Astrocyte (in vitro differentiated cells and primary cell): Measurements from ENCODE around the gene CEACAM21. TPM values are rescaled to one million over a fixed set of nuclear protein-coding genes. Genes with fewer than 3 reads are reported as not detected.

Experiments
- DNase-seq: peaks from one replicate; pipeline ENCODE4 v3.0.0-alpha.2; 2010; ENCODE audit warnings: low read depth
- FAIRE-seq: peaks from 2 replicates; lab custom pipeline; 2011; peaks lifted over from hg19 to GRCh38; lab: Jason Lieb, UNC
- H2AFZ ChIP-seq: 2 replicates; pipeline ENCODE4 v1.6.0; 2012; ENCODE audit warnings: low read depth, low read length, inconsistent platforms
- H3K27ac ChIP-seq: 2 replicates; pipeline ENCODE4 v1.5.1; 2011; ENCODE audit warnings: low read depth, low read length, inconsistent platforms
- H3K27me3 ChIP-seq: 2 replicates; pipeline ENCODE4 v1.6.0; 2011; ENCODE audit warnings: low read length, inconsistent platforms; ENCODE audit not compliant: insufficient read depth
- H3K36me3 ChIP-seq: 2 replicates; pipeline ENCODE4 v1.5.1; 2011; ENCODE audit warnings: low read length, inconsistent platforms; ENCODE audit not compliant: insufficient read depth
- H3K4me1 ChIP-seq: 2 replicates; pipeline ENCODE4 v1.5.1; 2011; ENCODE audit warnings: low read length, inconsistent platforms; ENCODE audit not compliant: insufficient read depth
- H3K4me2 ChIP-seq: 2 replicates; pipeline ENCODE4 v1.6.0; 2012; ENCODE audit warnings: low read length, inconsistent platforms
- H3K4me3 ChIP-seq: 2 replicates; pipeline ENCODE4 v1.5.1; 2011; ENCODE audit warnings: low read depth, mild to moderate bottlenecking, low read length, inconsistent platforms; ENCODE audit not compliant: insufficient read depth
- H3K79me2 ChIP-seq: 2 replicates; pipeline ENCODE4 v1.6.0; 2012; ENCODE audit warnings: mild to moderate bottlenecking, low read length, inconsistent platforms; ENCODE audit not compliant: insufficient read depth
- H3K9ac ChIP-seq: 2 replicates; pipeline ENCODE4 v1.6.0; 2012; ENCODE audit warnings: mild to moderate bottlenecking, low read length, inconsistent platforms
- H3K9me3 ChIP-seq: 2 replicates; pipeline ENCODE4 v1.5.1; 2012; ENCODE audit warnings: low read depth, mild to moderate bottlenecking, low read length, inconsistent platforms; ENCODE audit not compliant: insufficient read depth
- H4K20me1 ChIP-seq: 2 replicates; pipeline ENCODE4 v1.6.0; 2012; ENCODE audit warnings: low read length, inconsistent platforms; ENCODE audit not compliant: insufficient read depth
- H3K27ac Mint-ChIP-seq: one replicate; pipeline ENCODE4 v1.8.0; 2021; ENCODE audit warnings: mild to moderate bottlenecking, mixed read lengths; ENCODE audit not compliant: unreplicated experiment
- H3K27me3 Mint-ChIP-seq: one replicate; pipeline ENCODE4 v1.8.0; 2021; ENCODE audit warnings: low read depth, mixed read lengths; ENCODE audit not compliant: unreplicated experiment
- H3K36me3 Mint-ChIP-seq: one replicate; pipeline ENCODE4 v1.8.0; 2021; ENCODE audit warnings: low read depth, mixed read lengths; ENCODE audit not compliant: unreplicated experiment
- H3K4me1 Mint-ChIP-seq: one replicate; pipeline ENCODE4 v1.8.0; 2021; ENCODE audit warnings: low read depth, mixed read lengths; ENCODE audit not compliant: unreplicated experiment
- H3K4me3 Mint-ChIP-seq: one replicate; pipeline ENCODE4 v1.8.0; 2021; ENCODE audit warnings: mild to moderate bottlenecking, moderate library complexity, mixed read lengths; ENCODE audit not compliant: unreplicated experiment
- H3K9me3 Mint-ChIP-seq: one replicate; pipeline ENCODE4 v1.8.0; 2021; ENCODE audit warnings: mild to moderate bottlenecking, mixed read lengths; ENCODE audit not compliant: unreplicated experiment
- EZH2 ChIP-seq: IDR thresholded peaks from 2 replicates; pipeline ENCODE4 v1.6.1; 2012; ENCODE audit warnings: mild to moderate bottlenecking, low read length, inconsistent platforms; ENCODE audit not compliant: insufficient read depth
- total RNA-seq: library from RNA; stranded (reverse); gene quantifications from 2 replicates; pipeline ENCODE4 v1.2.1, GENCODE V29; 2021
- TF ChIP-seq, protein P1 (sequence below): IDR thresholded peaks from 2 replicates; pipeline ENCODE4 v1.5.1; 2011; ENCODE audit warnings: low read depth, mild to moderate bottlenecking, inconsistent platforms, low read length, moderate library complexity; ENCODE audit not compliant: insufficient read depth

CEACAM21 gene
- total RNA-seq, 1 donor from 2014 or later: 2.4 TPM

DNA sequence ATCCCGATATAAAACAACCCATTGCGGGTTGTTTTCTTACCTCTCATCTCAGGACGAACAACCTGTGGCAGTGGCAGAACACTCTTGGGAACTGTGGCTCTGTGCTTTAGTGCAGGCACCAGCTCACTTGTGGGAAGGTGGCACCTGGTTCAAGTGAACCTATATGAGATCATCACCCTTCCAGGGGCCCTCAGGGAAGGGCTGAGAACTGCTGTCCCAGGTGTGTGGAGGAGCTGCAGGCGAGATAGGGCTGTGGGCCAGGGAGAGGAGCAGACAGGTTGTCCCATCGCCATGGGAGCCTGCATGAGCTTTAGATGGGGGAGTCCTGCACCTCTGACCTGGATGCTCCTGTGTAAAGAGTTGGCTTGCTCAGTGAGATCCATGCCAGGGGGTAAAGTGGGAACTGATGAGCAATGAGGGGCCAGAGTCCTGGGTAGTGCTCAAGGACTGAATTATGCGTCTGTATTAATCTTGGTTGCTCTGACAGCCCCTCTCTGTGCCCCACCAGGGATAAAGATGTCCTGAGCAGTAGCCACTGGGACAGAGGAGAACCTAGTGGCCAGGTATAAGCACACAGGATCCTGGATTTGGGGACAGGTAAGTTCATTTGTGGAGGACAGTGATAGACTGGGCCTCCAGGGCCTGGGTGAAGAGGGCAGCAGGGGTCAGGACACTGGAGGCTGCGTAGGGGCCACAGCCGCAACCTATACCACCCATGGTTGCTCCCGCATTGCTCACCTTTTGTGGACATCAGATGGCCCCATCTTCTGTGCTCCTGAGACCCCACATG, 42.2 kb downstream of the CEACAM21 start:
- Histone ChIP-seq H3K79me2 (no peaks in the 10 kb centered on the region), H3K9me3 (no peaks in the 10 kb centered on the region), H3K4me3 (no peak overlapping the region), H3K27ac (no peak overlapping the region), H3K9ac (no peak overlapping the region), H3K27me3 (no peaks in the 10 kb centered on the region), H3K4me2 (no peak overlapping the region), H4K20me1 (no peaks in the 10 kb centered on the region), H3K36me3 (no peaks in the 10 kb centered on the region), H3K4me1 (no peaks in the 10 kb centered on the region), H2AFZ (no peak overlapping the region)
- TF ChIP-seq, protein P1, sequence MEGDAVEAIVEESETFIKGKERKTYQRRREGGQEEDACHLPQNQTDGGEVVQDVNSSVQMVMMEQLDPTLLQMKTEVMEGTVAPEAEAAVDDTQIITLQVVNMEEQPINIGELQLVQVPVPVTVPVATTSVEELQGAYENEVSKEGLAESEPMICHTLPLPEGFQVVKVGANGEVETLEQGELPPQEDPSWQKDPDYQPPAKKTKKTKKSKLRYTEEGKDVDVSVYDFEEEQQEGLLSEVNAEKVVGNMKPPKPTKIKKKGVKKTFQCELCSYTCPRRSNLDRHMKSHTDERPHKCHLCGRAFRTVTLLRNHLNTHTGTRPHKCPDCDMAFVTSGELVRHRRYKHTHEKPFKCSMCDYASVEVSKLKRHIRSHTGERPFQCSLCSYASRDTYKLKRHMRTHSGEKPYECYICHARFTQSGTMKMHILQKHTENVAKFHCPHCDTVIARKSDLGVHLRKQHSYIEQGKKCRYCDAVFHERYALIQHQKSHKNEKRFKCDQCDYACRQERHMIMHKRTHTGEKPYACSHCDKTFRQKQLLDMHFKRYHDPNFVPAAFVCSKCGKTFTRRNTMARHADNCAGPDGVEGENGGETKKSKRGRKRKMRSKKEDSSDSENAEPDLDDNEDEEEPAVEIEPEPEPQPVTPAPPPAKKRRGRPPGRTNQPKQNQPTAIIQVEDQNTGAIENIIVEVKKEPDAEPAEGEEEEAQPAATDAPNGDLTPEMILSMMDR: no peak
- TF ChIP-seq EZH2: no peak
- Mint-ChIP-seq H3K27ac (no peak overlapping the region), H3K4me1 (no peaks in the 10 kb centered on the region), H3K27me3 (peaks cover 58% of the 10 kb centered on the region), H3K9me3 (no peaks in the 10 kb centered on the region), H3K4me3 (no peak overlapping the region), H3K36me3 (no peaks in the 10 kb centered on the region)
- FAIRE-seq: no peak
- DNase-seq: no peak

DNA sequence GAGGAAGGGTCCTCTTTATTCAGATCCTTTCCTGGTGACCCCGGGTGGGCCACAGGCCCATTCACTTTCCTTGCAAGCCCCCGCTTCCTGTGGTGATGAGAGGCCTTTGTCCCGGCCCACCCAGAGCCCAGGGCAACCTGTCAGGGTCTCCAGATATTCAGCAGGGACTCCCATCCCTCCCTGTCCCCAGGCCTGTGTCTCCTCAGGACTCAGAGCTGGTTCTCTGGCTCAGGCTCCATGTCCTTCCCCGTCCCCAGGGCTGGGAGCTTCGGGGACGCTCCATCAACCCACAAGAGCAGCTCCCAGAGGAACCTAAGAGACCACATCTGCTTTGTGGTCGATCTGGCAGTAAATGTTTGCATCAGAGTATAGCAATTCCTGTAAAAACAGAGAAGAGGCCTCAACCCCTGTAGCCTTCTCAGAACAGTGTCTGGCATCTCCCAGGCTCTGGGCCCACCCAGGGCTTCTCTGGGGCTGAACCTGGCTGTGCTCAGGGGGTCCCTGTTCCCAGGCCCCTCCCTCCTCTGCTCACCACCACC, 43.1 kb downstream of the CEACAM21 start:
- H3K27ac ChIP-seq: no peak overlapping the region
- H3K4me3 Mint-ChIP-seq: no peak overlapping the region
- no peaks in the 10 kb centered on the region for H3K36me3 ChIP-seq
- H3K4me1 ChIP-seq: no peaks in the 10 kb centered on the region
- H3K9ac ChIP-seq: no peak overlapping the region
- no peaks in the 10 kb centered on the region for H3K79me2 ChIP-seq
- peaks cover 58% of the 10 kb centered on the region for H3K27me3 Mint-ChIP-seq
- H3K4me3 ChIP-seq: no peak overlapping the region
- no peak for DNase-seq
- no peak overlapping the region for H2AFZ ChIP-seq
- no peak for FAIRE-seq
- no peak overlapping the region for H3K27ac Mint-ChIP-seq
- H3K9me3 Mint-ChIP-seq: no peaks in the 10 kb centered on the region
- no peaks in the 10 kb centered on the region for H3K36me3 Mint-ChIP-seq
- TF ChIP-seq, protein P1: no peak
- TF ChIP-seq EZH2: no peak
- no peaks in the 10 kb centered on the region for H3K27me3 ChIP-seq
- H3K4me2 ChIP-seq: no peak overlapping the region
- H4K20me1 ChIP-seq: no peaks in the 10 kb centered on the region
- H3K9me3 ChIP-seq: no peaks in the 10 kb centered on the region
- H3K4me1 Mint-ChIP-seq: no peaks in the 10 kb centered on the region

DNA sequence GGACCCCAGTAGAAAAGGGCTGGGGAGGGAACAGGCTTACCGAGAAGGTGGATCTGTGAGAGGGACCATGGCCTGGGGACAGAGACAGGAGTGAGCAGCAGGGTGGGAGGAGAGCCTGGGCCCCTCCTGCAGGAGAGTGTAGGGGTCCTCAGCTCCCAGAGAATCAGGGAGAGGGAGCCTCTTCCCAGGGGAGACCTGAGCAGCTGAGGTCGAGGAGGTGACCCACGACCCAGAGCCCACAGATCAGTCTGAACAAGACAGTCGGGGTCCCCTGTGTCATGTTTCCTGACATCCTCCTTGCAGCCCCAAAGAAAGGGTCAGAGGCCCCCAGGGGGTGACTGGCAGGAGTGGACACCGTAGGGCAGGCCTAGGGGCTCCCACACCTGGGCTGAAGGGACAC, 44.2 kb downstream of the CEACAM21 start:
- Histone ChIP-seq H3K79me2 (no peaks in the 10 kb centered on the region), H3K27ac (no peak overlapping the region), H3K9ac (no peak overlapping the region), H3K36me3 (no peaks in the 10 kb centered on the region), H3K4me3 (no peak overlapping the region), H3K4me1 (no peaks in the 10 kb centered on the region), H3K4me2 (no peak overlapping the region), H3K27me3 (no peaks in the 10 kb centered on the region), H3K9me3 (no peaks in the 10 kb centered on the region), H2AFZ (no peak overlapping the region), H4K20me1 (no peaks in the 10 kb centered on the region)
- Mint-ChIP-seq H3K9me3 (no peaks in the 10 kb centered on the region), H3K4me1 (no peaks in the 10 kb centered on the region), H3K4me3 (no peak overlapping the region), H3K27me3 (peaks cover 58% of the 10 kb centered on the region), H3K27ac (no peak overlapping the region), H3K36me3 (no peaks in the 10 kb centered on the region)
- DNase-seq: no peak
- FAIRE-seq: no peak
- TF ChIP-seq, protein P1: no peak
- no peak for TF ChIP-seq EZH2
